HepG2 (cell line): ENCODE results near the gene P2RX1. TPM values are rescaled to one million over a fixed set of nuclear protein-coding genes. Genes with fewer than 3 reads are reported as not detected.

Experiments used
- AGO1 ChIP-seq: fragments of 200-400 bp; formaldehyde crosslinking; IDR thresholded peaks from 2 replicates; pipeline ENCODE4 v1.6.1; 2017; ENCODE audit warnings: mild to moderate bottlenecking, low read depth, low read length, moderate library complexity; ENCODE audit not compliant: poor library complexity, severe bottlenecking
- AKNA ChIP-seq: sonication (generic); formaldehyde crosslinking; IDR thresholded peaks from 2 replicates; pipeline ENCODE4 v1.4.0; 2020; ENCODE audit warnings: missing genetic modification reagents, borderline replicate concordance
- CAMTA2 ChIP-seq: sonication (generic); formaldehyde crosslinking; IDR thresholded peaks from 2 replicates; pipeline ENCODE4 v1.4.0; 2020; ENCODE audit warnings: mild to moderate bottlenecking, missing genetic modification reagents, borderline replicate concordance
- FOSL2 ChIP-seq: sonication (generic); formaldehyde crosslinking; IDR thresholded peaks from 2 replicates; pipeline ENCODE4 v1.4.0; 2020; ENCODE audit warnings: missing genetic modification reagents
- RAD21 ChIP-seq: fragments of 450-650 bp; formaldehyde crosslinking; IDR thresholded peaks from 2 replicates; pipeline ENCODE4 v1.5.0; 2020; ENCODE audit warnings: mild to moderate bottlenecking
- RBFOX2 ChIP-seq: fragments of 200-400 bp; formaldehyde crosslinking; IDR thresholded peaks from 2 replicates; pipeline ENCODE4 v1.6.1; 2017; ENCODE audit warnings: low read depth, mild to moderate bottlenecking, low read length
- REL ChIP-seq: sonication (generic); formaldehyde crosslinking; conservative IDR thresholded peaks from 2 replicates; pipeline ENCODE4 v1.8.0; 2022; ENCODE audit warnings: mild to moderate bottlenecking, missing genetic modification reagents, moderate library complexity
- USF2 ChIP-seq, 2 experiments: sonication (generic) in 1 of 2; formaldehyde crosslinking in 1 of 2; IDR thresholded peaks; 2 replicates each; pipeline versions ENCODE4 v1.5.1 to v1.6.1; 2011 to 2020; ENCODE audit warnings: borderline replicate concordance in 1 of 2, low read depth in 1 of 2, low read length in 1 of 2, mild to moderate bottlenecking in 1 of 2, missing genetic modification reagents in 1 of 2, moderate library complexity in 1 of 2
- YY1 ChIP-seq: IDR thresholded peaks from 2 replicates; pipeline ENCODE4 v1.6.1; 2011; ENCODE audit warnings: low read length, low read depth, moderate library complexity, mild to moderate bottlenecking; ENCODE audit not compliant: insufficient read depth, insufficient replicate concordance
- ZBTB20 ChIP-seq: sonication (generic); formaldehyde crosslinking; IDR thresholded peaks from 2 replicates; pipeline ENCODE4 v1.8.1; 2023; ENCODE audit warnings: missing genetic modification reagents, low read depth, mild to moderate bottlenecking, borderline replicate concordance
- ZFYVE20 ChIP-seq: sonication (generic); formaldehyde crosslinking; IDR thresholded peaks from 2 replicates; pipeline ENCODE4 v1.8.0; 2023; ENCODE audit warnings: low read depth, mild to moderate bottlenecking, moderate library complexity, missing genetic modification reagents, borderline replicate concordance
- ZNF558 ChIP-seq: sonication (generic); formaldehyde crosslinking; IDR thresholded peaks from 2 replicates; pipeline ENCODE4 v1.9.0; 2022; ENCODE audit warnings: mild to moderate bottlenecking, missing genetic modification reagents, borderline replicate concordance
- ZNF574 ChIP-seq: sonication (generic); formaldehyde crosslinking; IDR thresholded peaks from 2 replicates; pipeline ENCODE4 v1.4.0; 2020; ENCODE audit warnings: missing genetic modification reagents
- ZNF597 ChIP-seq: sonication (generic); formaldehyde crosslinking; IDR thresholded peaks from 2 replicates; pipeline ENCODE4 v1.5.0; 2020; ENCODE audit warnings: missing genetic modification reagents
- ZNF7 ChIP-seq: IDR thresholded peaks from 2 replicates; pipeline ENCODE4 v1.6.1; 2016; ENCODE audit warnings: missing biosample characterization, missing genetic modification reagents
- ZSCAN29 ChIP-seq: sonication (generic); formaldehyde crosslinking; conservative IDR thresholded peaks from 2 replicates; pipeline ENCODE4 v1.4.0; 2020; ENCODE audit warnings: mild to moderate bottlenecking, missing genetic modification reagents
- polyA plus RNA-seq, 8 experiments: library from polyadenylated mRNA; depleted of rRNA in 3 of 8; stranded (reverse) in 7 of 8; unstranded in 1 of 8; fragments of >200 nt; fragmentation: Illumina TruSeq in 4 of 8; extraction: Trizol in 4 of 8; gene quantifications; 2 replicates each; pipeline versions ENCODE4 v1.2.1 to v1.2.3, GENCODE V29; 2011 to 2016; ENCODE audit warnings: low read depth in 4 of 8, missing spikeins in 1 of 8, mixed read lengths in 1 of 8; ENCODE audit not compliant: insufficient read depth in 1 of 8
- total RNA-seq, 5 experiments: library from RNA; depleted of rRNA; stranded (reverse); fragments of >200 nt; fragmentation: Illumina TruSeq; extraction: Trizol; gene quantifications; 2 replicates each; pipeline ENCODE4 v1.2.3, GENCODE V29; 2016; ENCODE audit warnings: low read depth in 1 of 5

Gene P2RX1
- total and polyA plus RNA-seq, 2 of the 13 experiments (the other 11 are each of a cell fraction or from before 2014, with no cell fraction given), result 0.04 to 0.50 TPM

GRCh38 chr17:3907483-3908216, 8.6 kb downstream of the P2RX1 start (continued):
- TF ChIP-seq ZNF574 (CRISPR knock-in tag) (peak; percentile 49; the same call in 1 of the 2 replicates), FOSL2 (CRISPR knock-in tag) (peak; percentile 29; the same call in 1 of the 2 replicates), AGO1 (no peak), ZNF597 (CRISPR knock-in tag) (no peak), USF2 (IDR thresholded peaks at IDR 0.05; ENCODE audit: low read depth, low read length) (no peak), USF2 (CRISPR knock-in tag; IDR thresholded peaks at IDR 0.05; ENCODE audit: borderline replicate concordance) (peak; percentile 27; the same call in 1 of the 2 replicates), RBFOX2 (no peak), CAMTA2 (CRISPR knock-in tag) (no peak), ZFYVE20 (CRISPR knock-in tag) (no peak), ZSCAN29 (CRISPR knock-in tag) (no peak), ZNF7 (CRISPR knock-in tag) (no peak), ZNF558 (CRISPR knock-in tag) (no peak), YY1 (no peak), AKNA (no peak), ZBTB20 (CRISPR knock-in tag) (no peak), REL (CRISPR knock-in tag) (no peak), RAD21 (CRISPR knock-in tag) (peak; percentile 74)
